GM19438 (cell line): Measurements from ENCODE around the gene CDH13.
"Not testable (repeated sequence)": the region's sequence is repeated elsewhere in the genome, so short reads cannot be mapped to it uniquely, and the experiment has no call there.

ENCODE experiments used
- ATAC-seq: cut with Tn5 transposase; IDR thresholded peaks from one replicate; pipeline ENCODE4 v1.9.1; 2021; ENCODE audit warnings: low read depth; ENCODE audit not compliant: unreplicated experiment

CDH13 gene

GRCh38 chr16:82924075-82924854 is 297.5 kb downstream of the CDH13 start:
- no peak for ATAC-seq

GRCh38 chr16:82926500-82926899 is 299.7 kb downstream of the CDH13 start:
- ATAC-seq = no peak

- not testable (repeated sequence) for ATAC-seq
These were observed 307.2 kb downstream of the CDH13 start for GRCh38 chr16:82933933-82934332.

GRCh38 chr16:82935766-82936165 is 309.0 kb downstream of the CDH13 start:
- ATAC-seq = no peak

- ATAC-seq = no peak
These were observed 310.3 kb downstream of the CDH13 start for GRCh38 chr16:82936941-82937551.

- ATAC-seq = no peak
These were observed 311.3 kb downstream of the CDH13 start for GRCh38 chr16:82937926-82938520.

- no peak for ATAC-seq
These were observed 316.6 kb downstream of the CDH13 start for GRCh38 chr16:82943371-82943770.

GRCh38 chr16:82945420-82946101 is 318.8 kb downstream of the CDH13 start:
- no peak for ATAC-seq

GRCh38 chr16:82947698-82948097 is 320.9 kb downstream of the CDH13 start:
- ATAC-seq = no peak

GRCh38 chr16:82949016-82949415 is 322.2 kb downstream of the CDH13 start:
- no peak for ATAC-seq

GRCh38 chr16:82953517-82953916 is 326.7 kb downstream of the CDH13 start:
- ATAC-seq = no peak

GRCh38 chr16:82954224-82954929 is 327.6 kb downstream of the CDH13 start:
- ATAC-seq = no peak

GRCh38 chr16:82955741-82956348 is 329.1 kb downstream of the CDH13 start:
- ATAC-seq = no peak

GRCh38 chr16:82957212-82957611 is 330.4 kb downstream of the CDH13 start:
- ATAC-seq = no peak

GRCh38 chr16:82960918-82961317 is 334.1 kb downstream of the CDH13 start:
- ATAC-seq = no peak

GRCh38 chr16:82963653-82964052 is 336.9 kb downstream of the CDH13 start:
- no peak for ATAC-seq

- no peak for ATAC-seq
These were observed 339.0 kb downstream of the CDH13 start for GRCh38 chr16:82965808-82966207.

- no peak for ATAC-seq
These were observed 340.7 kb downstream of the CDH13 start for GRCh38 chr16:82967424-82967823.

- no peak for ATAC-seq
These were observed 344.4 kb downstream of the CDH13 start for GRCh38 chr16:82971126-82971525.

- no peak for ATAC-seq
These were observed 345.7 kb downstream of the CDH13 start for GRCh38 chr16:82972331-82972919.
